HG02759 (cell line): Measurements from ENCODE around the gene FSTL5.
"Not testable (repeated sequence)": the region's sequence is repeated elsewhere in the genome, so short reads cannot be mapped to it uniquely, and the experiment has no call there.

Experiments used
- ATAC-seq: cut with Tn5 transposase; IDR thresholded peaks from one replicate; pipeline ENCODE4 v1.9.1; 2021; ENCODE audit warnings: mild to moderate bottlenecking, moderate library complexity; ENCODE audit not compliant: unreplicated experiment

FSTL5 gene

GRCh38 chr4:162163892-162164759 is at the start of gene FSTL5:
Gene FSTL5, minus strand, starts transcription at chr4:162164000. Its CDS starts 52,604 bp downstream, at chr4:162111396.
- ATAC-seq: peak; percentile 96

GRCh38 chr4:162209706-162210105 is 45.9 kb upstream of the FSTL5 start:
- ATAC-seq: no peak

GRCh38 chr4:162203478-162203877 is 39.7 kb upstream of the FSTL5 start:
- not testable (repeated sequence) for ATAC-seq

GRCh38 chr4:162201673-162202072 is 37.9 kb upstream of the FSTL5 start:
- no peak for ATAC-seq

GRCh38 chr4:162170509-162170908 is 6.7 kb upstream of the FSTL5 start:
- ATAC-seq: no peak

GRCh38 chr4:162164906-162165510 is 1.2 kb upstream of the FSTL5 start:
- ATAC-seq: no peak

- ATAC-seq: no peak
Measured at GRCh38 chr4:162162672-162163071, 1.1 kb downstream of the FSTL5 start.

GRCh38 chr4:162157241-162157640 is 6.6 kb downstream of the FSTL5 start:
- no peak for ATAC-seq

GRCh38 chr4:162154862-162155540 is 8.8 kb downstream of the FSTL5 start:
- no peak for ATAC-seq

- no peak for ATAC-seq
Measured at GRCh38 chr4:162151850-162152249, 11.9 kb downstream of the FSTL5 start.

GRCh38 chr4:162151386-162151785 is 12.4 kb downstream of the FSTL5 start:
- ATAC-seq: no peak

GRCh38 chr4:162149644-162150043 is 14.2 kb downstream of the FSTL5 start:
- ATAC-seq: no peak

GRCh38 chr4:162140051-162140683 is 23.6 kb downstream of the FSTL5 start:
- ATAC-seq: no peak

GRCh38 chr4:162139412-162139811 is 24.4 kb downstream of the FSTL5 start:
- no peak for ATAC-seq

- no peak for ATAC-seq
Measured at GRCh38 chr4:162131256-162131655, 32.5 kb downstream of the FSTL5 start.

- ATAC-seq: no peak
Measured at GRCh38 chr4:162126729-162127128, 37.1 kb downstream of the FSTL5 start.

GRCh38 chr4:162117051-162117450 is 46.7 kb downstream of the FSTL5 start:
- ATAC-seq: no peak

- no peak for ATAC-seq
Measured at GRCh38 chr4:162116095-162116779, 47.6 kb downstream of the FSTL5 start.

- ATAC-seq: no peak
Measured at GRCh38 chr4:162115333-162115732, 48.5 kb downstream of the FSTL5 start.

GRCh38 chr4:162111078-162111477 is 52.7 kb downstream of the FSTL5 start:
- no peak for ATAC-seq
